ENCODE data around the gene COL5A1.
"Not testable (repeated sequence)": the region's sequence is repeated elsewhere in the genome, so short reads cannot be mapped to it uniquely, and the experiment has no call there.

Gene COL5A1

GRCh38 chr9:134680393-134681060 is 38.9 kb downstream of the COL5A1 start:
- DNase-seq: no peak

- no peak for DNase-seq
Observed at GRCh38 chr9:134681061-134681661, 39.6 kb downstream of the COL5A1 start.

GRCh38 chr9:134682026-134682425 is 40.4 kb downstream of the COL5A1 start:
- no peak for DNase-seq

- DNase-seq: no peak
Observed at GRCh38 chr9:134682651-134683364, 41.2 kb downstream of the COL5A1 start.

- DNase-seq: no peak
Observed at GRCh38 chr9:134683714-134684374, 42.2 kb downstream of the COL5A1 start.

- DNase-seq: no peak
Observed at GRCh38 chr9:134684375-134684723, 42.7 kb downstream of the COL5A1 start.

- DNase-seq: not testable (repeated sequence)
Observed at GRCh38 chr9:134684941-134685340, 43.3 kb downstream of the COL5A1 start.

GRCh38 chr9:134685784-134686183 is 44.2 kb downstream of the COL5A1 start:
- DNase-seq: no peak

- no peak for DNase-seq
Observed at GRCh38 chr9:134686896-134687295, 45.3 kb downstream of the COL5A1 start.

- no peak for DNase-seq
Observed at GRCh38 chr9:134687556-134687955, 46.0 kb downstream of the COL5A1 start.

- DNase-seq: no peak
Observed at GRCh38 chr9:134688231-134688630, 46.6 kb downstream of the COL5A1 start.

GRCh38 chr9:134688661-134689320 is 47.2 kb downstream of the COL5A1 start:
- DNase-seq: no peak

- no peak for DNase-seq
Observed at GRCh38 chr9:134689321-134690181, 47.9 kb downstream of the COL5A1 start.

- no peak for DNase-seq
Observed at GRCh38 chr9:134690301-134690751, 48.7 kb downstream of the COL5A1 start.

GRCh38 chr9:134690946-134691694 is 49.5 kb downstream of the COL5A1 start:
- no peak for DNase-seq

GRCh38 chr9:134691695-134692572 is 50.3 kb downstream of the COL5A1 start:
- no peak for DNase-seq

GRCh38 chr9:134692573-134692860 is 50.9 kb downstream of the COL5A1 start:
- no peak for DNase-seq

GRCh38 chr9:134693011-134693410 is 51.4 kb downstream of the COL5A1 start:
- DNase-seq: no peak

GRCh38 chr9:134693641-134694367 is 52.2 kb downstream of the COL5A1 start:
- DNase-seq: no peak

- DNase-seq: no peak
Observed at GRCh38 chr9:134694368-134694665, 52.7 kb downstream of the COL5A1 start.

Measured in GOT3 (cell line).